Small intestine (tissue), 7 donors: ENCODE measurements around the gene USP31. TPM values are rescaled to one million over a fixed set of nuclear protein-coding genes. Genes with fewer than 3 reads are reported as not detected.
"Not testable (repeated sequence)": the region's sequence is repeated elsewhere in the genome, so short reads cannot be mapped to it uniquely, and the experiment has no call there.

Experiments used
- DNase-seq, 2 donors: peaks; one replicate each; pipeline versions ENCODE4 v3.0.0 to v3.0.0-alpha.2; 2013
- FAIRE-seq: peaks from 2 replicates; lab custom pipeline; 2012; peaks lifted over from hg19 to GRCh38; lab: Jason Lieb, UNC
- H3K27ac ChIP-seq, 3 donors: one replicate each; pipeline ENCODE4 v1.5.1; 2013; ENCODE audit warnings: low read length in 2 of 3, mild to moderate bottlenecking in 2 of 3, control low read depth in 1 of 3, inconsistent platforms in 1 of 3, low read depth in 1 of 3, moderate library complexity in 1 of 3
- H3K27me3 ChIP-seq, 3 donors: one replicate each; pipeline ENCODE4 v1.6.1; 2013; ENCODE audit warnings: low read length in 3 of 3, inconsistent platforms in 1 of 3; ENCODE audit not compliant: control insufficient read depth in 3 of 3, insufficient read depth in 3 of 3
- H3K36me3 ChIP-seq, 3 donors: one replicate each; pipeline ENCODE4 v1.6.1; 2013; ENCODE audit warnings: low read length in 3 of 3, inconsistent platforms in 1 of 3, low read depth in 1 of 3, mild to moderate bottlenecking in 1 of 3, moderate library complexity in 1 of 3; ENCODE audit not compliant: control insufficient read depth in 3 of 3, insufficient read depth in 2 of 3
- H3K4me1 ChIP-seq, 3 donors: one replicate each; pipeline ENCODE4 v1.6.1; 2013; ENCODE audit warnings: low read length in 2 of 3, inconsistent platforms in 1 of 3, low read depth in 1 of 3, mild to moderate bottlenecking in 1 of 3, moderate library complexity in 1 of 3; ENCODE audit not compliant: control insufficient read depth in 3 of 3, insufficient read depth in 2 of 3
- H3K4me3 ChIP-seq, 3 donors: one replicate each; pipeline ENCODE4 v1.5.1; 2013; ENCODE audit warnings: low read length in 3 of 3, control low read depth in 1 of 3, inconsistent platforms in 1 of 3, low read depth in 1 of 3, mild to moderate bottlenecking in 1 of 3, moderate library complexity in 1 of 3
- H3K9me3 ChIP-seq, 2 donors: one replicate each; pipeline ENCODE4 v1.6.1; 2013; ENCODE audit warnings: low read depth in 1 of 2, low read length in 1 of 2; ENCODE audit not compliant: control insufficient read depth in 2 of 2, insufficient read depth in 1 of 2
- WGBS, 3 donors: extraction: QIAGEN DNeasy Blood & Tissue Kit; methylation state at CpG; one replicate each; pipeline ENCODE4 v1.1.7; 2013; 5-methylcytosine and 5-hydroxymethylcytosine counted together
- polyA plus RNA-seq, 4 donors: library from polyadenylated mRNA; stranded (reverse) in 3 of 4; unstranded in 1 of 4; fragments of 200-250 nt in 3 of 4; fragments of 120-200 nt in 1 of 4; gene quantifications; one replicate each; pipeline versions ENCODE4 v1.2.1 to v1.2.3, GENCODE V29; 2013
- donor health status: healthy with polysubstance abuse.
- donor health status: control.
- donor health status: control.
- donor health status: Bipolar disorder and iron deficiency.
- donor health status: healthy.

USP31 gene
- polyA plus RNA-seq, 4 donors: 0.89 to 3.1 (median 2.3) TPM

- not testable (repeated sequence) for H3K27ac ChIP-seq, H3K27me3 ChIP-seq, H3K4me3 ChIP-seq, H3K9me3 ChIP-seq, DNase-seq, H3K36me3 ChIP-seq, FAIRE-seq
- 94 to 98% (median 97%) methylated on average over 9 of the region's 9 CpGs for WGBS, 3 donors
- peaks cover 6 to 11% (median 7%) of the 10 kb centered on the region in 3 donors for H3K4me1 ChIP-seq
These were observed 4.9 kb downstream of the USP31 start for GRCh38 chr16:23144393-23144792.

DNA sequence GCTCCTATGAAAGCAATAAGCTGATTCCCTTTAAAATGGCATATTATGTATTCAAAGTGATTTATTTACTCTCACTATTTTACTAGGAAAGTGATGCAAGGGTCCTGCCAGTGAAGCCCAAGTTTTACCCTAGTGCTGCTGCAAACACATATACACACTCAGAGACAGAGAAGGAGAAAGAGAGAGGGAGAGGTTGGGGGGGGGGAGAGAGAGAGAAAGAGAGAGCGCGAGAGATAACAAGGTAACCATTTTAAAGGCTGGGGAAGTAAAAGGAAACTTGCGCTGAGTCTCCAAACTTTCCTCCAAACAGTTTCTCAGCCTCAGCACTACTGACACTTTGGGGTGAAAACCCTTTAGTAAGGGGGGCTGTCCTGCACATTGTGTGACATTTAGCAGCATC is 5.9 kb downstream of the USP31 start:
- Histone ChIP-seq H3K4me1 (peaks cover 6 to 11% (median 7%) of the 10 kb centered on the region in 3 donors), H3K4me3 (no peak overlapping the region), H3K27ac (no peak overlapping the region), H3K36me3 (no peaks in the 10 kb centered on the region), H3K9me3 (no peaks in the 10 kb centered on the region), H3K27me3 (no peaks in the 10 kb centered on the region)
- no peak for DNase-seq
- WGBS, 3 donors: 89 to 92% (median 91%) methylated on average over 3 of the region's 3 CpGs
- FAIRE-seq: no peak

GRCh38 chr16:23141959-23142740 is 7.1 kb downstream of the USP31 start:
- Histone ChIP-seq H3K27ac (no peak overlapping the region), H3K27me3 (no peaks in the 10 kb centered on the region), H3K4me1 (peaks cover 4 to 11% (median 5%) of the 10 kb centered on the region in 3 donors), H3K4me3 (no peak overlapping the region), H3K36me3 (no peaks in the 10 kb centered on the region), H3K9me3 (no peaks in the 10 kb centered on the region)
- FAIRE-seq (no peak), DNase-seq (peak; percentile 45 to 47)
- WGBS, 3 donors: 29 to 54% (median 42%) methylated on average over 7 of the region's 7 CpGs

- 64 to 80% (median 72%) methylated on average over 6 of the region's 6 CpGs for whole genome bisulfite sequencing, 3 donors
- peaks cover 4 to 11% (median 5%) of the 10 kb centered on the region in 3 donors for H3K4me1 ChIP-seq
- H3K4me3 ChIP-seq: no peak overlapping the region
- H3K27me3 ChIP-seq: no peaks in the 10 kb centered on the region
- no peaks in the 10 kb centered on the region for H3K36me3 ChIP-seq
- H3K27ac ChIP-seq: no peak overlapping the region
- H3K9me3 ChIP-seq: peaks cover 0 to 4% of the 10 kb centered on the region in 2 donors
- FAIRE-seq (no peak), DNase-seq (no peak)
These were observed 7.8 kb downstream of the USP31 start for GRCh38 chr16:23141500-23141899.

- peaks cover 4 to 11% (median 5%) of the 10 kb centered on the region in 3 donors for H3K4me1 ChIP-seq
- FAIRE-seq: no peak
These were observed 8.2 kb downstream of the USP31 start for GRCh38 chr16:23141033-23141432.

GRCh38 chr16:23140107-23140506 is 9.1 kb downstream of the USP31 start:
- no peaks in the 10 kb centered on the region for H3K27me3 ChIP-seq
- H3K9me3 ChIP-seq: peaks cover 0 to 4% of the 10 kb centered on the region in 2 donors
- no peak overlapping the region for H3K27ac ChIP-seq
- no peak overlapping the region for H3K4me3 ChIP-seq
- no peaks in the 10 kb centered on the region for H3K36me3 ChIP-seq
- H3K4me1 ChIP-seq: peaks cover 4 to 8% (median 5%) of the 10 kb centered on the region in 3 donors
- DNase-seq (no peak), FAIRE-seq (no peak)
- WGBS, 3 donors: 70 to 89% (median 87%) methylated on average over 2 of the region's 2 CpGs

More at GRCh38 chr16:23141033-23141432, 8.2 kb downstream of the USP31 start:
- WGBS, 3 donors: 95 to 98% (median 98%) methylated on average over 3 of the region's 3 CpGs
- H3K27ac ChIP-seq: no peak overlapping the region
- peaks cover 0 to 4% of the 10 kb centered on the region in 2 donors for H3K9me3 ChIP-seq
- H3K36me3 ChIP-seq: no peaks in the 10 kb centered on the region
- no peak overlapping the region for H3K4me3 ChIP-seq
- H3K27me3 ChIP-seq: no peaks in the 10 kb centered on the region
- DNase-seq: no peak

DNA sequence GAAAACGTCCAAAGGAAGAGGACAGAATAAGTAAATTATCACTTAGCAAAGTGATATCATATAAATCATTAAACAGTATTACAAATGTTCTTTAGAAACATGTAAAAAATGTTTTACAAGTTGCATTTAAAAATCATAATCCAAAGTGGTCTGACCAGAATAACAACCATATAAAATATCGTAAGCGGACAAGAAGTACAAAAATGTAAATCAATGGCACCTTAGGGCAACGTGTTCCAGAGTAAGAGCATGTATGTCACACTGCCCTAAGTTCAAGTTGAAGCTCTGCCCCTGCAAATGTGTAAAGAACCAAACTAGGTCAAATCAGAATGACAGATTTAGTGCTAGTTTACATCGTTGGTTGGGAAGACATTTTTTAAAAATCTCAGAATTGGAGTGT is 11.4 kb downstream of the USP31 start:
- Histone ChIP-seq H3K27ac (no peak overlapping the region), H3K4me3 (no peak overlapping the region), H3K9me3 (peaks cover 0 to 4% of the 10 kb centered on the region in 2 donors), H3K4me1 (peaks cover 4 to 6% (median 5%) of the 10 kb centered on the region in 3 donors), H3K27me3 (no peaks in the 10 kb centered on the region), H3K36me3 (no peaks in the 10 kb centered on the region)
- FAIRE-seq (no peak), DNase-seq (no peak)
- WGBS, 3 donors: 70 to 82% (median 80%) methylated on average over 5 of the region's 5 CpGs

GRCh38 chr16:23137256-23137655 is 12.0 kb downstream of the USP31 start:
- Histone ChIP-seq H3K9me3 (peaks cover 0 to 4% of the 10 kb centered on the region in 2 donors), H3K4me3 (no peak overlapping the region), H3K27ac (no peak overlapping the region), H3K27me3 (no peaks in the 10 kb centered on the region), H3K36me3 (no peaks in the 10 kb centered on the region), H3K4me1 (peaks cover under 1 to 6% (median 5%) of the 10 kb centered on the region in 3 donors)
- no peak for DNase-seq
- 77 to 90% (median 82%) methylated on average over 2 of the region's 2 CpGs for WGBS, 3 donors
- FAIRE-seq: no peak
